ENCODE measurements around the gene FASTK.

Gene FASTK

DNA sequence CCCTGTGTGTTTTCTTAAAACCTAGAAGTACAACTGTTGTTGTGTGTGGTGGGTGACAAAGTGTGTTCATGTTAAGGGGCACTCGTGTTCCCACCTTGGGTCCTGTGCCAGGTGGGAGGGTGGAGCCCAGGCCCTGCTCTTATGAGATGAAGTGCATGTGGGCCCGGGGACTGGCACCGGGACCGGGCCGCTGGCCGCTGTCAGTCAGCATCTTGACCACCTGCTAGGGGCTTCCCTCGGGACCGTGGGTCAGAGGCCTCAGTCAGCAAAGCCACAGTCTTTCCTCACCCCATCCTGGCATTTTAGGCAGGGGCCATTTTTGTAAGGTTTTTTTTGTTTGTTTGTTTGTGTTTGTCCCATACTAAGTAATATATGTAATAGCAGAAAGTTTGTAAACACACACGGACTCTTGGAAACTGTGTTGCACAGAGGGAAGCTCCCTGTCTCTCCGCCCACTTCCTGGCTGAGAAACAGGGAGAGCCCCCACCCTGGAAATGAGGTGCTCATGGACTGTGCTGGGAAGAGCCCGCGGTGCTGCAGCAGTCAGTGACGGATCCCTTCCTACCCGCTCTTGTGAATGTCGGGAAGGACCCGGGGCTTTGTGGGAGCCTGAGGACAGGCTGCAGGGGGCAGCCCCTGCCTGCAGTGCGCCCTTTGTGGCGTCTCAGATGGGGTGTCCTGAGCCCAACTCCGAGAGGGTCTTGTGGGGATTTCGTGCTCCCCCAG lies 19.0 kb upstream of the FASTK start:
- DNase-seq, result no peak

DNA sequence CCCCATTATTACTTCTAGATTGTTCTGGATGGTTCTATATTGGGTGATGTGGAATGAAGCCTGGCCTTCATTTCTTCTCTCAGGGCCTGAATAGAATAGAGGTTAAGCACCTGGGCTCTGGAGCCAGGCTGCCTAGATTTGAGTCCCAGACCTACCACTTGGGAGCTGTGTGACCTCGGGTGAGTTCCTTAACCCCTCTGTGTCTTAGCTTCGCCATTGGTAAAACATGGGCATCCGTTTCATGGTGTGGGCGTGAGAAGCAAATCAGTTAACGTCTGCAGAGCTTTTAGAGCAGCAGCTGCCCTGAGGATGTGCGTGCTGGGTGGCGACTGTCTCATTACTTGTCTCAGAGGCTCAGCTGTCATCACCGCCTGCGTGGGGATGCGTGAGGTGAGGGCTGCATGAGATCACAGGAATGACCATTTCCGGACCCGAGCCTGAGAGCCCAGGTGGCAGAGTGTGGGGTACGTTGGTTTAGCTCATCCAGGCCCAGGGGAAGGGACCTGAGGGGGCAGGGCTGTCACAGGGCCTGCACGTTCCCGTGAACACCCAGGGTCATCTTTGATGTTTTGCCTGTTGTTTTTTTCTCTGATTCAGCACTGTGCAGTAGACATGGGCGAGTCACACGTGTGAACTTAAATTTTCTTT lies 15.3 kb upstream of the FASTK start:
- DNase-seq, result no peak

DNA sequence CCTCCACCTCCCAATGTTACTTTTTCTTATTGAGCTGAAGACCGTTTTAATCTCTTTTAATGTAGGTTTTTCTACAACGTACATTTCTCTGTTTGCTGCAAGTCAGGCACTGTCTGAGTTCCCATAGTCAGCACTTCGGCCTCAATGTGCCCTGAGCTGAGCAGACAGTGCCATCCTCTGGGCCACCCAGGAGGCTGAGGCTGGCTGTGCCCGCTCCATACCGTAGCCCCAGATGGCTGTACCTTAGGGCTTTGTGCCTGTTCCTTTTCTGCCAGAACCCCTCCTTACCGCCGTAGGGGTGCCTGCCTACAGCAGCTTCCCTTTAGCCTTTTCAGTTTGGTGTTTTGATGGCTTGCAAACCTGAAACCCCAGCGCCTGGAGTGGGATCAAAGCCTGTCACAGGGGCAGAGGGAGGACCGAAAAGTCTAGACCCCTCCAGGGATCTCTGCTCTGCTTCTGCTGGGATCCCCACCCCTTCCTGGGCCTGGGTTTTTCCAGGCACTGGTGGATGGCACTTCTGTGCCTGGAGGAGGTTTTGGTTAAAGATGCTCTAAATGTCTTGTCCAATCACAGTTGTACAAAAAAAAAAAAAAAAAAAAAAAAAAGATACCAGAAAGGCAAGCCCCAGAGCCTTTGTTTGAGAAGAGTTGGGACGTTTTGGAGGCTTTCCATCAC lies 14.7 kb upstream of the FASTK start:
- DNase-seq, result no peak

- DNase-seq, result no peak
These were observed 14.1 kb upstream of the FASTK start for GRCh38 chr7:151094675-151095074.

- DNase-seq, result no peak
These were observed 13.1 kb upstream of the FASTK start for GRCh38 chr7:151093748-151094147.

DNA sequence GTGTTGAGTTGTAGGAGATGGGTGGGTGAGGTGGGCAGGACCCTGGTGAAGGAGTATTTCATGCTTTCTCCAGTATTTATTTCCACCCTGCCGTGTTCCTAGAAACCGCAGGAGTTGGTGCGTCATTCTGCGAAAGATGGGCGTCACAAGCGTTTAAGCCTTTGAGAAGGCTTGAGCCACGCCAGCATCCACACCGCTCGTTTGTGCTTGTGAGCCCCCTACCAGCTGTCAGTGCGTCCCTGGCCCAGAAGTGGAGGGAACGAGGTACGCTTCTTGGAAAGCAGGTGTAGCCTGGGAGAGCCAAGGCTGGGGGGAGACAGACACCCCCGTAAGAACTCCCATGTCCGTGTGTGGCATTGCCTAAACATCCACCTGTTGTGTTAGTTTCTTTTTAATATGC lies 11.4 kb upstream of the FASTK start:
- no peak for DNase-seq

GRCh38 chr7:151091431-151091830 lies 10.8 kb upstream of the FASTK start:
- DNase-seq, result no peak

- DNase-seq, result no peak
These were observed 10.4 kb upstream of the FASTK start for GRCh38 chr7:151091003-151091402.

DNA sequence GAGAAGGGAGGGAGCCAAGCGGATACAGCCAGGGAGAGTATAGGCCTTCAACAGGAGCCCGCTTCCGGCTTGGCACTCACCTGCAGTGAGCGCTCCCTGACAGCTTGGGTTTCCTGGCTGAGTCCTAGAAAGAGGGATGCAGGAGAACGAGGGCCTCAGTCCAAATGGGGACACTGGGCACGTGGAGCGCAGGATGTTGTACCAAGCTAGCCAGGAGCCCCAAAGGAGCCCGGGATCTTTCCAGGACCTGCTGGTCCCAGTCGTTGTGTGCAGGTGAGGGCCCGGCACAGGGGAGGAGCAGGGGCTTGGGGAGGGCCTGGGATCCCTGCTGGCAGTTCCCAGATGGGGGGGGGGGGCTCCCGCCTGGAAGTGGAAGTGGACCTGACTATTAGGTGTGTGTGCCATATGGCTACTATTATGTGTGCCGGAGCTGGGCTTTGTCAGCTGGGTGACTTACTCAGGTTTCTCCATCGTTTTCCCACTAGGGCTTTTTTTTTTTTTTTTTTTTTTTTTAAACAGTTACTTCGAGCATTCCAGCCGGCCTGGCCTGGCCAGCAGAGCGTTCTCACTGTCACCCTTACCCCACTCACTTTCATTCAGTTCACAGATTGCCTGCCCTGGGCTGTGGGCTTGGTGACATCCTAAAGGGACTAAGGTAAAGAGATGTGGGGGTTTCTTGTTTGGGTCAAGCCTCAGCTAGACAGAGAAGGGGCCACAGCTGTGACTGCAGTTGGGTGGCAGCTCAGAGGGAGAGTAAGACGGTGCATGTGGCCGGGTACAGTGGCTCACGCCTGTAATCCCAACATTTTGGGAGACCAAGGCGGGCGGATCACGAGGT lies 9.5 kb upstream of the FASTK start:
- no peak for DNase-seq

DNA sequence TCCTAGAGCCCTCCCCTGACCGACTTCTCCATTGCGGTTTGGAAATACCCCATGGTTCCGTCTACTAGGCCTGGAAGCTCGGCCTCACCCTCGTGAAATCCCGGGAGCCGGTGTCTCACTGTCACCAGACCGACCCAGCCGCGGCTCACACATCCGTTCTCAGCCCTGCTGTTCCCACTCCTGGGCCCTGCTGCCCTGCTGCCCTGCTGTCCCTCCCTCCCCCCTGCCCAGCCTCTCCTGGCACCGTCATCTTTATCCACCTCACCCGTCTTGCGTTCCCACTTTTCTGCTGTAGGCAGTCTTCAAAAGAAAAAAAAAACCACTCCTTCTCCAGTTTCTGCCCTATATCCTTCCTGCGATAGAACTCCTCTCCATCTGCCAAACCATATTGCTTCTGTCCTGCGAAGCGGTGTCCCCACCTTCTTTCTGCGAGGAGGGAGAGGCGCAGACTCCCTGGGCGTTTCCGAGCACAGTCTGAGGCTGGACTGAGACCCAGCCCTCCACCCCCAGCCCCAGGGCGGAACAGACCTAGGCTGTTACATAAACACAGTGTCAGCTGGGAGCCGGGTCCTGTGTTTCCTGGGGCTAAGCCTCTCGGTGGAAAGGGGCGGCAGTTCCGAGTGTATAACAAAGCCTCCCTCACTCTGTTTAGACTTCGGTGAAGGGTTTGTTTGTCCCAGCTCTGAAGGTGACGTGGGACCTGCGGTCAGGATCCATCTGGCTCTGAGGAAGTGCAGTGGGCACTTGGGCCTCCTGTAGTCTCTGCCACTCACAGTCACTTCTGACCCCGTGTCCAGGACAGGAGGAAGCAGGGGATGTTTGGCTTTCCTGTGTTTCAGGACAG lies 8.5 kb upstream of the FASTK start:
- peak; percentile 19 to 82 for DNase-seq

DNA sequence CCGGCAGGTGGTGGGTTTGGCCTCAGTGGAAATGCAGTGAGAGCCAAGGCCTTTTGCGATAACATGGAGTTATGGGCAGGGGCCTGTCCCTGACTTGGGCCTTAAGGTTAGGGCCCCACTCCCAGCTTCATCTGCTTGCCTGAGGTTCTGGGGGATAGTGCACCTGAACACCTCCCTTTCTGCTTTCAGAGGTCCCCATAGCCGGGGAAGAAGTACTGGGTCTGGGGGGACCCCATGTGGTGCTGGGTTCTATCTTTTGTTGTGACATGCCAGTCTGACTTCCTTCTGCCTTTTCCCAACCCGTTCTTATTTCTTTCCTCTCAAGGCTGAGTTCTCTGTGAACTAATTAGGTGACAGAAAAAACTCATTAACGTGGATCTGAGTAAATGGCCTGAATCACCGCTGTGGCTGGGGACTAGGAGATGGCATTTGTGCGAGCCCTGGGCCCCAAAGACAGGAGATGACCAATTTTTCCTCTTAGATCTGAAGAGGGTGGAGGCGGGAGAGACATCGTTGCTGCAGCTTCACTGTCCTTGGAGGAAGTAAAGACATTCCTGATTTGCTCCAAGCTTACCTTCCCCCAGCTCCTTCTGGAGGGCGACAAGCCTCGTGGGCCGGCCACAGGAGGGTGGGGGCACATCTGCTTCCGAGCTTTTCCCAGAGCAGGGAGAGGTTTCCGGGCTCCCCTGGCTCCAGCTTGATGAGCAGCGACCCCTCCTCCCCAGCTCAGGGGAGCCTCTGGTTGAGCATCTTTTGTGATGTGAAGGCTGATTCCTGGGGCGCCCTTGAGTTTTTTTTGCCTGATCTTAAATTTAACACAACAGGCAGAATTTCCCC lies 7.6 kb upstream of the FASTK start:
- DNase-seq, result no peak

- DNase-seq, result peak; percentile 30 to 47
These were observed 6.8 kb upstream of the FASTK start for GRCh38 chr7:151087245-151088018.

DNA sequence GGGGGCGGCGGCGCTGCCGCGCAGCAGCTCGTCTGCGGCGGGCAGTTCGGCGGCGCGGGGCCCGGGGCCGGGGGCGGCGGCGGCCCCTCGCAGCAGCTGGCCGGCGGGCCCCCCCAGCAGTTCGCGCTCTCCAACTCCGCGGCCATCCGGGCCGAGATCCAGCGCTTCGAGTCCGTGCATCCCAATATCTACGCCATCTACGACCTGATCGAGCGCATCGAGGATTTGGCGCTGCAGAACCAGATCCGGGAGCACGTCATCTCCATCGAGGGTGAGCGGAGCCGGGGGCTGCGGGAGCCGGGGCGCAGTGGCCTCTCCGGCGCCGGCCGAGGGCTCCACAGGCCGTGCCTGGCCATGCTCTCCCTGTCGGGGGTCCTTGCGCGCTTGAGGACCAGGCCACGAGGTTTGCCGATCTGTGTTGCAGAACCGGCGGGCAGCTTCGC lies 6.2 kb upstream of the FASTK start:
- no peak for DNase-seq

- peak; percentile 57 to 64 for DNase-seq
These were observed 5.3 kb upstream of the FASTK start, which contains the start of gene AGAP3 for GRCh38 chr7:151085691-151086620. Gene AGAP3, plus strand, starts transcription at chr7:151086475. Its CDS starts 267 bp downstream, at chr7:151086742.

GRCh38 chr7:151085329-151085690 lies 4.7 kb upstream of the FASTK start:
- DNase-seq, result no peak

GRCh38 chr7:151083824-151084160 lies 3.2 kb upstream of the FASTK start:
- no peak for DNase-seq

DNA sequence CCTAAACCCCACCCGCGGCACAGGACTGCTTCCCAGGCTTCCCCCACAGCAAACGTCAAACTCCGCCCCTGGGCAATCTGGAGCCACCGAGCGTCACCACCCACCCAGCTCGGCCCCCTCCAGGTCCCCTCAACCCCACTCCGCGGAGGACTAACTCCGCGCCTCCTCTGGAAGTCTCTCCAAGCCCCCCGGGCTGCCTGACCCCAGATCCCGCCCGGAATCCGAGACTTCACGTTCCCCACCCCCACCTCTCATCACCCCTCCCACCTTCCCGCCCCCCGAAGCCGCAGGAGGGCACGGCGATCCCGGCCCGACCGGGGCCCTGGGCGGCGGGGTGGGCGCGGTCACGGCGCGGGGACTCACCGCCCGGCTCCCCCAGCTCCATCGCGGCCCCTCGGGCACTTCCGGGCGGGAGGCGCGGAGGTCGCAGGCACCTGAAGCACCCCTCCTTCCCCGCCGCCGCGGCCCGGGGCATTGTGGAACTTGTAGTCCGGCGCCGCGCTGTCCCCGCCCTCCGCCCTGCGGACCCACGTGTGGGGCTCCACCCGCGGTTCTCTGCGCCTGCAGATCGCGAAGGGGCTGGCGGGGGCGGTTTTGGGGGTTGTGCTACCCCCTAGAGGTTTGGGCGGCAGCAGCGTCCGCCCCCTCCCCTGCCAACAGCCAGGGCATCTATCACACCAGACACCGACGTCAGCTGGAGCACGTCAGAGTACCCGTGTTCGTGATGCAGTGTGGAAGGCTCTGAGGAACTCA lies 2.6 kb upstream of the FASTK start, which contains the start of gene TMUB1:
Gene TMUB1, minus strand, starts transcription at position 423 of the 753 bp plus-strand sequence. CDS start 930 bp downstream, outside the sequence.
- DNase-seq, result peak; percentile 89 to 90

Data from CD4-positive, alpha-beta T cell treated with Interleukin-4 for 1 hour (primary cell).